GM12878 (cell line): ENCODE measurements around the gene COL6A3.
"Not testable (repeated sequence)": the region's sequence is repeated elsewhere in the genome, so short reads cannot be mapped to it uniquely, and the experiment has no call there.

Experiments
- BRCA1 ChIP-seq: IDR thresholded peaks from 2 replicates; pipeline ENCODE4 v1.6.1; 2011; ENCODE audit warnings: low read depth, low read length, improper control_type of control experiment
- CBFB ChIP-seq: IDR thresholded peaks from 2 replicates; pipeline ENCODE4 v1.6.1; 2016; ENCODE audit warnings: antibody characterized with exemption, low read depth
- CREB1 ChIP-seq: IDR thresholded peaks from 2 replicates; pipeline ENCODE4 v1.6.1; 2012; ENCODE audit warnings: low read depth, mild to moderate bottlenecking, inconsistent platforms
- MTA2 ChIP-seq: fragments of 450-650 bp; IDR thresholded peaks from 2 replicates; pipeline ENCODE4 v1.6.1; 2016; ENCODE audit warnings: low read depth, mild to moderate bottlenecking, moderate library complexity
- POLR2A ChIP-seq: IDR thresholded peaks from 2 replicates; pipeline ENCODE4 v1.6.1; 2011; ENCODE audit warnings: low read depth, mild to moderate bottlenecking, low read length
- TAF1 ChIP-seq: IDR thresholded peaks from 2 replicates; pipeline ENCODE4 v1.6.1; 2011; ENCODE audit warnings: mild to moderate bottlenecking, low read depth, low read length, borderline replicate concordance

GRCh38 chr2:237354172-237354571 lies 59.8 kb downstream of the COL6A3 start:
- TF ChIP-seq MTA2, CREB1, BRCA1, POLR2A, CBFB, TAF1: not testable (repeated sequence)
